ENCODE measurements around the gene ANTKMT. TPM values are rescaled to one million over a fixed set of nuclear protein-coding genes. Genes with fewer than 3 reads are reported as not detected.

Gene ANTKMT
- total and polyA plus RNA-seq, 2 experiments from 2014 or later: 38.8 to 81.8 TPM

GRCh38 chr16:767743-768235 is 46.8 kb downstream of the ANTKMT start:
- no peaks in the 10 kb centered on the region for H3K27me3 ChIP-seq
- H3K79me2 ChIP-seq: no peaks in the 10 kb centered on the region
- DNase-seq (ENCODE audit: low spot score): no peak
- no peaks in the 10 kb centered on the region for H3K9me2 ChIP-seq (replicated peaks; ENCODE audit: insufficient read depth)
- no peaks in the 10 kb centered on the region for H3K9me3 ChIP-seq (ENCODE audit: low read depth)
- no peak overlapping the region for H3K4me2 ChIP-seq
- no peaks in the 10 kb centered on the region for H3K4me1 ChIP-seq (ENCODE audit: insufficient read depth)
- H2AFZ ChIP-seq: no peak overlapping the region
- WGBS (ENCODE audit: low lambda C conversion rate, missing lambda C conversion rate): 75% methylated on average over 6 of the region's 38 CpGs
- H4K20me1 ChIP-seq (ENCODE audit: insufficient read depth, poor library complexity, severe bottlenecking): no peaks in the 10 kb centered on the region
- TF ChIP-seq EZH2phosphoT487 (IDR thresholded peaks at IDR 0.05; ENCODE audit: low read depth, severe bottlenecking, unreplicated experiment) (no peak), EZH2 (IDR thresholded peaks at IDR 0.05; ENCODE audit: borderline replicate concordance) (no peak), CTCF (IDR thresholded peaks at IDR 0.05; ENCODE audit: poor library complexity) (no peak)
- no peak overlapping the region for H3K27ac ChIP-seq
- no peaks in the 10 kb centered on the region for H3K36me3 ChIP-seq (replicated peaks; ENCODE audit: insufficient read depth, low read depth)
- no peak overlapping the region for H3K4me3 ChIP-seq

- H3K4me2 ChIP-seq: no peak overlapping the region
Measured at GRCh38 chr16:768428-768827, 47.5 kb downstream of the ANTKMT start.

GRCh38 chr16:769184-769784 is 48.3 kb downstream of the ANTKMT start:
- WGBS (ENCODE audit: low lambda C conversion rate, missing lambda C conversion rate): 93% methylated on average over 5 of the region's 20 CpGs
- Histone ChIP-seq H3K4me1 (ENCODE audit: insufficient read depth) (no peaks in the 10 kb centered on the region), H4K20me1 (ENCODE audit: insufficient read depth, poor library complexity, severe bottlenecking) (no peaks in the 10 kb centered on the region), H3K27me3 (no peaks in the 10 kb centered on the region), H3K27ac (no peak overlapping the region), H3K9me2 (replicated peaks; ENCODE audit: insufficient read depth) (no peaks in the 10 kb centered on the region), H3K4me3 (no peak overlapping the region), H3K9me3 (ENCODE audit: low read depth) (no peaks in the 10 kb centered on the region), H2AFZ (no peak overlapping the region), H3K79me2 (no peaks in the 10 kb centered on the region), H3K4me2 (no peak overlapping the region), H3K36me3 (replicated peaks; ENCODE audit: insufficient read depth, low read depth) (no peaks in the 10 kb centered on the region)
- DNase-seq (ENCODE audit: low spot score): no peak
- TF ChIP-seq CTCF (IDR thresholded peaks at IDR 0.05; ENCODE audit: poor library complexity) (no peak), EZH2phosphoT487 (IDR thresholded peaks at IDR 0.05; ENCODE audit: low read depth, severe bottlenecking, unreplicated experiment) (no peak), EZH2 (IDR thresholded peaks at IDR 0.05; ENCODE audit: borderline replicate concordance) (no peak)

More at GRCh38 chr16:768428-768827, 47.5 kb downstream of the ANTKMT start:
- DNase-seq (ENCODE audit: low spot score): no peak
- H3K27ac ChIP-seq: no peak overlapping the region
- H4K20me1 ChIP-seq (ENCODE audit: insufficient read depth, poor library complexity, severe bottlenecking): no peaks in the 10 kb centered on the region
- H3K79me2 ChIP-seq: no peaks in the 10 kb centered on the region
- no peaks in the 10 kb centered on the region for H3K36me3 ChIP-seq (replicated peaks; ENCODE audit: insufficient read depth, low read depth)
- H3K4me1 ChIP-seq (ENCODE audit: insufficient read depth): no peaks in the 10 kb centered on the region
- 88% methylated on average over 21 of the region's 21 CpGs for WGBS (ENCODE audit: low lambda C conversion rate, missing lambda C conversion rate)
- no peaks in the 10 kb centered on the region for H3K27me3 ChIP-seq
- no peaks in the 10 kb centered on the region for H3K9me2 ChIP-seq (replicated peaks; ENCODE audit: insufficient read depth)
- no peak for TF ChIP-seq EZH2phosphoT487 (IDR thresholded peaks at IDR 0.05; ENCODE audit: low read depth, severe bottlenecking, unreplicated experiment)
- no peak for TF ChIP-seq CTCF (IDR thresholded peaks at IDR 0.05; ENCODE audit: poor library complexity)
- TF ChIP-seq EZH2 (IDR thresholded peaks at IDR 0.05; ENCODE audit: borderline replicate concordance): no peak
- no peak overlapping the region for H2AFZ ChIP-seq
- H3K9me3 ChIP-seq (ENCODE audit: low read depth): no peaks in the 10 kb centered on the region
- no peak overlapping the region for H3K4me3 ChIP-seq
